ENCODE measurements around the gene ARMH4. TPM values are rescaled to one million over a fixed set of nuclear protein-coding genes. Genes with fewer than 3 reads are reported as not detected.

ARMH4 gene
- total and polyA plus RNA-seq, 2 donors (not counting 1 experiment from before 2014, with no cell fraction given), result not detected

DNA sequence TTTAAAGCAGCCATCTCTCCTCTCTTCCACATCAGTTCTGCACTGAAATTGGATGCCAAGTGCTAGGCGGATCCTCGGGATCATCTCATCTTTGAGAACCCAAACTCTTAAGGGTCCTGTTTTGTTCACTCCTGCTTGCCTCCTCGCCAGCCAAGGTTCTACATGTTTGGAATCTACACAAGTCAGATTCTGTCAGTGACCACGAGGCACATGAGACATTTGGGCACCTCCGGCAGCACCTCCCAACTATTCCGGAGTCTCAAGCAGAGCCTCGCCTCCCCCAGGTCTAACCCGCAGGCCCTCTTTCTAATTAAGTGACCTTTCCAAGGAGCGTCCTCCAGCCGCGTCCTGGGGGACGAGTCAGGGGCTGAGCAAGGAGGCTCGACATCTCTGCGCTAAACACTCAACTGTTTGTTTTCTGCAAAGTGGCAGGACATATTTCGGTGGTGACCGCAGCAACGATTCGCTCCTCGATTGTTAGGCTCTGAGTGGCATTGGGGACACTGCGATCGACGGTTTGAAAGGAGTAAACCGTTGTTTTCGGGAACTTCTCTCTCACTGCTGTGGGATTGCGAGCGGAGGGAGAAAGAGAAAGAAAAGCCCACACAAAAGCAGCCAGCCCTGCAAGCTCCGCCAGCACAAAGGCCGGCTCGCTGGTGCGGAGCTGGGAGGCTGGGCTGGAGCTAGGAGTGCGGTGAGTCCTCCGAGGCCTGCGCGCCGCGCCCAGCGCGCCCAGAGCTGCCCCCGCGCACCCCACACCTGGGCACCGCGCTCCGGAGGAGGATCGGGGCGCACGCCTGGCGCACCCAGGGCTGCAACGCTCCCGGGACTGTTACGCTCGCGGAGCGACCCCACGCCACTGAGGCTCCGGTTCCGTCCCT is 640 bp downstream of the ARMH4 start:
- H3K27ac ChIP-seq (ENCODE audit: low read length in 2 of 2), result no peak overlapping the region
- 4% methylated on average over 50 of the region's 56 CpGs for WGBS (ENCODE audit: insufficient coverage)
- ChIA-PET POLR2A (no interaction called here), CTCF (interaction anchor here (0.6 kb wide), 1 partner anchor 14 kb away, joined by 3 read pairs; no protein-coding TSS in a partner anchor)
- H3K4me3 Mint-ChIP-seq, result peak overlapping the region; percentile 86
- H3K27me3 ChIP-seq (replicated peaks in 1 of 4; ENCODE audit: control extremely low read depth in 1 of 4, control insufficient read depth in 3 of 4, insufficient read depth in 4 of 4, low read length in 3 of 4), result peaks cover 0 to 34% (median 23%) of the 10 kb centered on the region in 4 experiments
- peak overlapping the region; percentile 41 to 65 (median 54) for H3K4me3 ChIP-seq (ENCODE audit: control extremely low read depth in 1 of 5, extremely low read depth in 1 of 5, insufficient read depth in 1 of 5, low read depth in 2 of 5, low read length in 4 of 5)
- peak overlapping the region; percentile 65 for H3K9ac ChIP-seq (ENCODE audit: low read length)
- ATAC-seq (ENCODE audit: low read depth), result peak; percentile 23
- H4K20me1 ChIP-seq (ENCODE audit: control insufficient read depth, insufficient read depth, low read length, poor library complexity, severe bottlenecking), result no peaks in the 10 kb centered on the region
- DNase-seq, result no peak
- H3K79me2 ChIP-seq (ENCODE audit: control insufficient read depth, insufficient read depth, low read length), result no peaks in the 10 kb centered on the region
- peaks cover 16% of the 10 kb centered on the region for H3K4me1 Mint-ChIP-seq
- peak overlapping the region; percentile 91 for H3K4me2 ChIP-seq (replicated peaks; ENCODE audit: low read depth, low read length, poor library complexity, severe bottlenecking)
- H3K27ac Mint-ChIP-seq, result no peak overlapping the region
- no peaks in the 10 kb centered on the region for H3K9me3 Mint-ChIP-seq (ENCODE audit: insufficient read depth)
- intact Hi-C loops (cut with micrococcal nuclease), result loop anchor here (1.0 kb wide), 1 partner anchor 48 kb away; no protein-coding TSS in a partner anchor
- peaks cover 14 to 17% of the 10 kb centered on the region in 2 donors for H3K4me1 ChIP-seq (ENCODE audit: control insufficient read depth in 2 of 2, insufficient read depth in 2 of 2, low read length in 2 of 2)
- H3K9me3 ChIP-seq (ENCODE audit: control extremely low read depth in 1 of 3, control insufficient read depth in 2 of 3, insufficient read depth in 1 of 3, low read length in 2 of 3), result no peaks in the 10 kb centered on the region
- H3K27me3 Mint-ChIP-seq, result peaks cover 46% of the 10 kb centered on the region
- TF ChIP-seq EZH2 (IDR thresholded peaks at IDR 0.05; ENCODE audit: borderline replicate concordance, insufficient read depth, low read depth, low read length, poor library complexity, severe bottlenecking), result no peak
- TF ChIP-seq, protein P1, sequence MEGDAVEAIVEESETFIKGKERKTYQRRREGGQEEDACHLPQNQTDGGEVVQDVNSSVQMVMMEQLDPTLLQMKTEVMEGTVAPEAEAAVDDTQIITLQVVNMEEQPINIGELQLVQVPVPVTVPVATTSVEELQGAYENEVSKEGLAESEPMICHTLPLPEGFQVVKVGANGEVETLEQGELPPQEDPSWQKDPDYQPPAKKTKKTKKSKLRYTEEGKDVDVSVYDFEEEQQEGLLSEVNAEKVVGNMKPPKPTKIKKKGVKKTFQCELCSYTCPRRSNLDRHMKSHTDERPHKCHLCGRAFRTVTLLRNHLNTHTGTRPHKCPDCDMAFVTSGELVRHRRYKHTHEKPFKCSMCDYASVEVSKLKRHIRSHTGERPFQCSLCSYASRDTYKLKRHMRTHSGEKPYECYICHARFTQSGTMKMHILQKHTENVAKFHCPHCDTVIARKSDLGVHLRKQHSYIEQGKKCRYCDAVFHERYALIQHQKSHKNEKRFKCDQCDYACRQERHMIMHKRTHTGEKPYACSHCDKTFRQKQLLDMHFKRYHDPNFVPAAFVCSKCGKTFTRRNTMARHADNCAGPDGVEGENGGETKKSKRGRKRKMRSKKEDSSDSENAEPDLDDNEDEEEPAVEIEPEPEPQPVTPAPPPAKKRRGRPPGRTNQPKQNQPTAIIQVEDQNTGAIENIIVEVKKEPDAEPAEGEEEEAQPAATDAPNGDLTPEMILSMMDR (IDR thresholded peaks at IDR 0.05), result no peak
- no peaks in the 10 kb centered on the region for H3K36me3 ChIP-seq (replicated peaks in 1 of 2; ENCODE audit: control extremely low read depth in 1 of 2, control insufficient read depth in 1 of 2, extremely low read depth in 1 of 2, insufficient read depth in 2 of 2, low read length in 1 of 2)
- H2AFZ ChIP-seq (ENCODE audit: insufficient read depth, low read depth, low read length, poor library complexity, severe bottlenecking), result peak overlapping the region; percentile 72

Data from B cell (primary cell).